A549 (cell line): Measurements from ENCODE around the gene CSMD2. TPM values are rescaled to one million over a fixed set of nuclear protein-coding genes. Genes with fewer than 3 reads are reported as not detected.

ENCODE experiments used
- ATAC-seq, 2 experiments: fragments of 200-7000 bp in 1 of 2; fragments of >200 bp in 1 of 2; cut with Nextera tagmentation in 1 of 2; cut with Tn5 transposase in 1 of 2; 3 replicates each; pipeline versions ENCODE4 v1.8.0 to v1.9.1; 2018 to 2020; ENCODE audit warnings: mild to moderate bottlenecking in 1 of 2, moderate library complexity in 1 of 2
- CTCF ChIA-PET: fragments of 300-600 bp; sonication (Branson Sonifier 250); formaldehyde crosslinking; extraction: SDS; loops from one replicate; lab custom pipeline; 2021; ENCODE audit warnings: antibody characterized with exemption, inconsistent platforms; lab: Yijun Ruan, JAX
- POLR2A ChIA-PET: fragments of 350-600 bp; formaldehyde crosslinking; extraction: SDS; loops from one replicate; lab custom pipeline; 2021; ENCODE audit warnings: antibody characterized with exemption, inconsistent platforms; lab: Yijun Ruan, JAX
- DNase-seq, 2 experiments: peaks; one replicate each; pipeline versions ENCODE4 v3.0.0 to v3.0.0-alpha.2; 2011 to 2016; ENCODE audit warnings: low read depth in 1 of 2, low spot score in 1 of 2
- FAIRE-seq: peaks from 2 replicates; lab custom pipeline; 2011; peaks lifted over from hg19 to GRCh38; lab: Jason Lieb, UNC
- H3K27ac ChIP-seq, 2 experiments: fragments of >200 bp; sonication (Bioruptor Twin); formaldehyde crosslinking; 3 replicates each; pipeline ENCODE4 v1.5.1; 2016 to 2017
- H3K4me1 ChIP-seq: fragments of >200 bp; sonication (Bioruptor Twin); formaldehyde crosslinking; 3 replicates; pipeline ENCODE4 v1.6.1; 2016
- H3K4me2 ChIP-seq: fragments of >200 bp; sonication (Bioruptor Twin); formaldehyde crosslinking; 3 replicates; pipeline ENCODE4 v1.6.1; 2016
- H3K4me3 ChIP-seq: fragments of >200 bp; sonication (Bioruptor Twin); formaldehyde crosslinking; 3 replicates; pipeline ENCODE4 v1.5.1; 2016
- H3K9me3 ChIP-seq: fragments of >200 bp; sonication (Bioruptor Twin); formaldehyde crosslinking; 3 replicates; pipeline ENCODE4 v1.6.1; 2016
- ATOH8 ChIP-seq: fragments of 250-450 bp; sonication (Bioruptor Pico); IDR thresholded peaks from 2 replicates; pipeline ENCODE4 v1.5.0; 2020; ENCODE audit warnings: low read depth, mild to moderate bottlenecking, moderate library complexity
- CBX2 ChIP-seq: fragments of 200-600 bp; sonication (generic); IDR thresholded peaks from 2 replicates; pipeline ENCODE4 v1.6.1; 2016; ENCODE audit warnings: low read depth, mild to moderate bottlenecking, borderline replicate concordance
- CHD4 ChIP-seq: fragments of 200-600 bp; sonication (generic); IDR thresholded peaks from 2 replicates; pipeline ENCODE4 v1.6.1; 2016; ENCODE audit warnings: antibody characterized with exemption, mild to moderate bottlenecking, borderline replicate concordance
- EHMT2 ChIP-seq: fragments of 200-600 bp; sonication (generic); IDR thresholded peaks from 2 replicates; pipeline ENCODE4 v1.6.1; 2016; ENCODE audit warnings: antibody characterized with exemption, low read depth, mild to moderate bottlenecking, moderate library complexity
- ESRRA ChIP-seq: fragments of 150-350 bp; IDR thresholded peaks from 2 replicates; pipeline ENCODE4 v1.6.1; 2014; ENCODE audit warnings: mild to moderate bottlenecking, low read length, borderline replicate concordance
- FOXS1 ChIP-seq: fragments of 250-450 bp; sonication (Bioruptor Pico); IDR thresholded peaks from 2 replicates; pipeline ENCODE4 v1.5.0; 2020; ENCODE audit warnings: mild to moderate bottlenecking, moderate library complexity
- HES2 ChIP-seq: fragments of >200 bp; sonication (Bioruptor Twin); formaldehyde crosslinking; IDR thresholded peaks from 2 replicates; pipeline ENCODE4 v1.6.1; 2016
- HEYL ChIP-seq: fragments of 250-450 bp; sonication (Bioruptor Pico); IDR thresholded peaks from 2 replicates; pipeline ENCODE4 v1.8.0; 2021; ENCODE audit warnings: mild to moderate bottlenecking, moderate library complexity
- HOXA7 ChIP-seq: fragments of 250-450 bp; sonication (Bioruptor Pico); IDR thresholded peaks from 2 replicates; pipeline ENCODE4 v1.5.0; 2020; ENCODE audit warnings: mild to moderate bottlenecking, moderate library complexity
- HOXB13 ChIP-seq: fragments of 250-450 bp; sonication (Bioruptor Pico); IDR thresholded peaks from 2 replicates; pipeline ENCODE4 v1.5.0; 2020; ENCODE audit warnings: low read depth, mild to moderate bottlenecking, moderate library complexity
- HOXB5 ChIP-seq: fragments of 250-450 bp; sonication (Bioruptor Pico); IDR thresholded peaks from 2 replicates; pipeline ENCODE4 v1.5.0; 2020; ENCODE audit warnings: mild to moderate bottlenecking, moderate library complexity
- JUNB ChIP-seq: fragments of >200 bp; sonication (Bioruptor Twin); formaldehyde crosslinking; IDR thresholded peaks from 2 replicates; pipeline ENCODE4 v1.6.1; 2016
- KDM5A ChIP-seq: fragments of 200-600 bp; sonication (generic); IDR thresholded peaks from 2 replicates; pipeline ENCODE4 v1.6.1; 2016; ENCODE audit warnings: antibody characterized with exemption, mild to moderate bottlenecking
- MAX ChIP-seq: IDR thresholded peaks from 2 replicates; pipeline ENCODE4 v1.6.1; 2012
- MAZ ChIP-seq: fragments of 150-350 bp; IDR thresholded peaks from 2 replicates; pipeline ENCODE4 v1.6.1; 2014; ENCODE audit warnings: antibody characterized with exemption, low read depth, low read length, borderline replicate concordance
- MYC ChIP-seq: IDR thresholded peaks from 2 replicates; pipeline ENCODE4 v1.6.1; 2012; ENCODE audit warnings: mild to moderate bottlenecking, inconsistent platforms, low read length, improper control_type of control experiment, borderline replicate concordance
- PBX3 ChIP-seq: IDR thresholded peaks from 2 replicates; pipeline ENCODE4 v1.6.1; 2012
- PHF8 ChIP-seq: fragments of 200-600 bp; sonication (generic); IDR thresholded peaks from 2 replicates; pipeline ENCODE4 v1.6.1; 2016; ENCODE audit warnings: low read depth, mild to moderate bottlenecking, antibody characterized with exemption, moderate library complexity, borderline replicate concordance
- POLR2A ChIP-seq: IDR thresholded peaks from 2 replicates; pipeline ENCODE4 v1.6.1; 2012; ENCODE audit warnings: mild to moderate bottlenecking, low read length
- RARB ChIP-seq: fragments of 250-450 bp; sonication (Bioruptor Pico); IDR thresholded peaks from 2 replicates; pipeline ENCODE4 v1.8.0; 2021; ENCODE audit warnings: mild to moderate bottlenecking, moderate library complexity
- SMC3 ChIP-seq: fragments of >200 bp; sonication (Bioruptor Twin); formaldehyde crosslinking; IDR thresholded peaks from 3 replicates; pipeline ENCODE4 v1.6.1; 2018; ENCODE audit warnings: inconsistent platforms
- TFCP2L1 ChIP-seq: fragments of 250-450 bp; sonication (Bioruptor Pico); IDR thresholded peaks from 2 replicates; pipeline ENCODE4 v1.5.0; 2021; ENCODE audit warnings: mild to moderate bottlenecking
- ZC3H11A ChIP-seq: fragments of 450-650 bp; IDR thresholded peaks from 2 replicates; pipeline ENCODE4 v1.6.1; 2014; ENCODE audit warnings: antibody characterized with exemption, mild to moderate bottlenecking
- WGBS: methylation state at CpG from one replicate; pipeline ENCODE4 v1.1.6; 2017; ENCODE audit errors: missing lambda C conversion rate; 5-methylcytosine and 5-hydroxymethylcytosine counted together
- polyA plus RNA-seq, 4 experiments: library from polyadenylated mRNA; depleted of rRNA in 3 of 4; stranded (reverse); fragments of >200 nt; fragmentation: RNase III in 1 of 4; extraction: RNeasy Plus Mini Kit Qiagen cat#74134 plus additional on column Dnase treatment in 1 of 4; gene quantifications; 2 replicates in 3 of 4; 3 replicates in 1 of 4; pipeline ENCODE4 v1.2.3, GENCODE V29; 2011 to 2017

CSMD2 gene
- polyA plus RNA-seq, 2 of the 4 experiments (the other 2 are of a cell fraction), result not detected

- CTCF ChIA-PET, result no interaction called here
These were observed 315.8 kb downstream of the CSMD2 start for GRCh38 chr1:33849211-33849610.

GRCh38 chr1:33848205-33848937 is 316.7 kb downstream of the CSMD2 start:
- POLR2A ChIA-PET, result no interaction called here
- TF ChIP-seq HEYL (CRISPR knock-in tag) (no peak), ATOH8 (CRISPR knock-in tag) (no peak)
- TF ChIP-seq, all 56 proteins: peak for 0
- 15% methylated on average over 4 of the region's 4 CpGs for WGBS
- no peaks in the 10 kb centered on the region for H3K4me1 ChIP-seq
- DNase-seq, result no peak
- H3K9me3 ChIP-seq, result no peaks in the 10 kb centered on the region
- H3K27ac ChIP-seq, result no peak overlapping the region
- no peak overlapping the region for H3K4me3 ChIP-seq
- FAIRE-seq, result no peak
- CTCF ChIA-PET, result no interaction called here
- H3K4me2 ChIP-seq, result no peak overlapping the region
- no peak for ATAC-seq

More at GRCh38 chr1:33849211-33849610, 315.8 kb downstream of the CSMD2 start:
- no peak for ATAC-seq
- POLR2A ChIA-PET, result no interaction called here
- Histone ChIP-seq H3K27ac (no peak overlapping the region), H3K4me1 (no peaks in the 10 kb centered on the region), H3K4me3 (no peak overlapping the region)
- FAIRE-seq, result no peak
- no peak for TF ChIP-seq SMC3
- TF ChIP-seq, all 56 proteins: peak for 0
- no peak for DNase-seq
- no peaks in the 10 kb centered on the region for H3K9me3 ChIP-seq
- 0% methylated on average over 1 of the region's 1 CpG for WGBS
- H3K4me2 ChIP-seq, result no peak overlapping the region

GRCh38 chr1:33846861-33847260 is 318.2 kb downstream of the CSMD2 start:
- CTCF ChIA-PET, result no interaction called here
- Histone ChIP-seq H3K4me2 (no peak overlapping the region), H3K9me3 (no peaks in the 10 kb centered on the region), H3K27ac (no peak overlapping the region), H3K4me1 (no peaks in the 10 kb centered on the region), H3K4me3 (no peak overlapping the region)
- TF ChIP-seq JUNB (no peak), PHF8 (no peak), EHMT2 (no peak), PBX3 (no peak), CBX2 (no peak), HOXA7 (no peak), HES2 (no peak), CHD4 (no peak), HOXB5 (CRISPR knock-in tag) (no peak), POLR2A (no peak), TFCP2L1 (CRISPR knock-in tag) (no peak), MAZ (no peak)
- WGBS, result no CpG with 5 or more reads among the region's 8 CpGs
- DNase-seq (no peak), FAIRE-seq (no peak), ATAC-seq (no peak)
- POLR2A ChIA-PET, result no interaction called here

- Histone ChIP-seq H3K4me3 (no peak overlapping the region), H3K4me2 (no peak overlapping the region), H3K27ac (no peak overlapping the region), H3K9me3 (no peaks in the 10 kb centered on the region), H3K4me1 (no peaks in the 10 kb centered on the region)
- CTCF ChIA-PET, result no interaction called here
- FAIRE-seq (no peak), DNase-seq (no peak), ATAC-seq (no peak)
- WGBS, result 20% methylated on average over 4 of the region's 5 CpGs
- no peak for TF ChIP-seq ESRRA
- TF ChIP-seq RARB, result no peak
- TF ChIP-seq PBX3, result no peak
- no peak for TF ChIP-seq POLR2A
- TF ChIP-seq ZC3H11A, result no peak
- no peak for TF ChIP-seq HOXB13 (CRISPR knock-in tag)
- no peak for TF ChIP-seq HEYL (CRISPR knock-in tag)
- no peak for TF ChIP-seq FOXS1 (CRISPR knock-in tag)
- TF ChIP-seq MAX, result no peak
- no peak for TF ChIP-seq KDM5A
- TF ChIP-seq MYC, result no peak
- POLR2A ChIA-PET, result no interaction called here
These were observed 320.9 kb downstream of the CSMD2 start for GRCh38 chr1:33844166-33844565.
